Measurements from ENCODE around the gene STK38.

STK38 gene

GRCh38 chr6:36516988-36517387, 30.3 kb downstream of the STK38 start:
- TF ChIP-seq GATA2 (IDR thresholded peaks at IDR 0.05; ENCODE audit: low read depth, low read length), result no peak
- TF ChIP-seq GATA3 (IDR thresholded peaks at IDR 0.05; ENCODE audit: low read depth, low read length), result no peak

GRCh38 chr6:36516559-36516958, 30.7 kb downstream of the STK38 start:
- TF ChIP-seq GATA3 (IDR thresholded peaks at IDR 0.05; ENCODE audit: low read depth, low read length) (no peak), GATA2 (IDR thresholded peaks at IDR 0.05; ENCODE audit: low read depth, low read length) (no peak)

- no peak for TF ChIP-seq GATA2 (IDR thresholded peaks at IDR 0.05; ENCODE audit: low read depth, low read length)
Measured at GRCh38 chr6:36515844-36516243, 31.4 kb downstream of the STK38 start.

- TF ChIP-seq GATA3 (IDR thresholded peaks at IDR 0.05; ENCODE audit: low read depth, low read length) (no peak), GATA2 (IDR thresholded peaks at IDR 0.05; ENCODE audit: low read depth, low read length) (no peak)
Measured at GRCh38 chr6:36514554-36515456, 32.5 kb downstream of the STK38 start.

- TF ChIP-seq GATA3 (IDR thresholded peaks at IDR 0.05; ENCODE audit: low read depth, low read length) (no peak), GATA2 (IDR thresholded peaks at IDR 0.05; ENCODE audit: low read depth, low read length) (no peak)
Measured at GRCh38 chr6:36510365-36510764, 36.9 kb downstream of the STK38 start.

GRCh38 chr6:36508532-36508931, 38.7 kb downstream of the STK38 start:
- no peak for TF ChIP-seq GATA3 (IDR thresholded peaks at IDR 0.05; ENCODE audit: low read depth, low read length)
- TF ChIP-seq GATA2 (IDR thresholded peaks at IDR 0.05; ENCODE audit: low read depth, low read length), result no peak

- TF ChIP-seq GATA3 (IDR thresholded peaks at IDR 0.05; ENCODE audit: low read depth, low read length) (no peak), GATA2 (IDR thresholded peaks at IDR 0.05; ENCODE audit: low read depth, low read length) (no peak)
Measured at GRCh38 chr6:36506611-36507010, 40.7 kb downstream of the STK38 start.

GRCh38 chr6:36505744-36506534, 41.3 kb downstream of the STK38 start:
- TF ChIP-seq GATA2 (IDR thresholded peaks at IDR 0.05; ENCODE audit: low read depth, low read length), result no peak
- TF ChIP-seq GATA3 (IDR thresholded peaks at IDR 0.05; ENCODE audit: low read depth, low read length), result no peak

- no peak for TF ChIP-seq GATA2 (IDR thresholded peaks at IDR 0.05; ENCODE audit: low read depth, low read length)
- no peak for TF ChIP-seq GATA3 (IDR thresholded peaks at IDR 0.05; ENCODE audit: low read depth, low read length)
Measured at GRCh38 chr6:36504982-36505381, 42.3 kb downstream of the STK38 start.

GRCh38 chr6:36504181-36504580, 43.1 kb downstream of the STK38 start:
- TF ChIP-seq GATA2 (IDR thresholded peaks at IDR 0.05; ENCODE audit: low read depth, low read length), result no peak
- TF ChIP-seq GATA3 (IDR thresholded peaks at IDR 0.05; ENCODE audit: low read depth, low read length), result no peak

GRCh38 chr6:36501686-36502085, 45.6 kb downstream of the STK38 start:
- TF ChIP-seq GATA2 (IDR thresholded peaks at IDR 0.05; ENCODE audit: low read depth, low read length) (no peak), GATA3 (IDR thresholded peaks at IDR 0.05; ENCODE audit: low read depth, low read length) (no peak)

- TF ChIP-seq GATA2 (IDR thresholded peaks at IDR 0.05; ENCODE audit: low read depth, low read length), result no peak
- no peak for TF ChIP-seq GATA3 (IDR thresholded peaks at IDR 0.05; ENCODE audit: low read depth, low read length)
Measured at GRCh38 chr6:36499918-36500317, 47.4 kb downstream of the STK38 start.

GRCh38 chr6:36495086-36495485, 52.2 kb downstream of the STK38 start:
- TF ChIP-seq GATA3 (IDR thresholded peaks at IDR 0.05; ENCODE audit: low read depth, low read length) (no peak), GATA2 (IDR thresholded peaks at IDR 0.05; ENCODE audit: low read depth, low read length) (no peak)

- TF ChIP-seq GATA2 (IDR thresholded peaks at IDR 0.05; ENCODE audit: low read depth, low read length) (no peak), GATA3 (IDR thresholded peaks at IDR 0.05; ENCODE audit: low read depth, low read length) (no peak)
Measured at GRCh38 chr6:36493859-36494258, 53.4 kb downstream of the STK38 start.

GRCh38 chr6:36493319-36493718, 54.0 kb downstream of the STK38 start:
- TF ChIP-seq GATA2 (IDR thresholded peaks at IDR 0.05; ENCODE audit: low read depth, low read length) (no peak), GATA3 (IDR thresholded peaks at IDR 0.05; ENCODE audit: low read depth, low read length) (no peak)
